HCT116 (cell line): ENCODE measurements around the gene KAT6B. TPM values are rescaled to one million over a fixed set of nuclear protein-coding genes. Genes with fewer than 3 reads are reported as not detected.
"Not testable (repeated sequence)": the region's sequence is repeated elsewhere in the genome, so short reads cannot be mapped to it uniquely, and the experiment has no call there.

Experiments
- ATAC-seq: fragments of 200-7000 bp; cut with Tn5 transposase; 2 replicates; pipeline ENCODE4 v1.9.1; 2020; ENCODE audit warnings: mild to moderate bottlenecking, moderate library complexity
- BruUV-seq: library from RNA; stranded (reverse); fragments of 400-500 nt; replicated peaks from 2 replicates; lab custom pipeline; 2021; lab: Mats Ljungman, UMichigan
- CTCF ChIA-PET: fragments of 300-600 bp; sonication (Branson Sonifier 250); formaldehyde crosslinking; loops from one replicate; lab custom pipeline; 2021; ENCODE audit warnings: antibody characterized with exemption; lab: Charles Lee
- POLR2A ChIA-PET: fragments of 300-600, 350-600 bp; sonication (Branson Sonifier 250); formaldehyde crosslinking; loops from one replicate; lab custom pipeline; 2021; ENCODE audit warnings: antibody characterized with exemption; lab: Charles Lee
- RAD21 ChIA-PET, 2 experiments: fragments of 300-600 bp; sonication (Branson Sonifier 250); formaldehyde crosslinking; loops; one replicate each; lab custom pipeline; 2023; ENCODE audit warnings: low total read pairs in 2 of 2; ENCODE audit not compliant: uncharacterized antibody in 2 of 2, unreplicated experiment in 2 of 2, low non-redundant PET in 1 of 2; lab: Charles Lee
- DNase-seq: peaks from one replicate; pipeline ENCODE4 v3.0.0-alpha.2; 2010; ENCODE audit warnings: low read depth, low spot score
- H2AFZ ChIP-seq: fragments of 200-600 bp; shearing (Covaris generic), sonication (generic); 2 replicates; pipeline ENCODE4 v1.6.1; 2017; ENCODE audit warnings: low read depth, mixed run types, mixed read lengths, antibody characterized with exemption, low read length; ENCODE audit not compliant: poor library complexity, severe bottlenecking
- H3K27ac ChIP-seq: 2 replicates; pipeline ENCODE4 v1.5.1; 2012; ENCODE audit warnings: low read depth, low read length
- H3K27me3 ChIP-seq: fragments of 200-600 bp; sonication (generic); 2 replicates; pipeline ENCODE4 v1.6.1; 2016; ENCODE audit warnings: mixed run types, low read length, mixed read lengths; ENCODE audit not compliant: insufficient read depth
- H3K36me3 ChIP-seq, 2 experiments: fragments of 200-500 bp in 1 of 2; fragments of 200-600 bp in 1 of 2; sonication (Bioruptor generic) in 1 of 2; sonication (generic) in 1 of 2; 2 replicates each; pipeline versions ENCODE4 v1.5.1 to v1.6.1; 2014 to 2016; ENCODE audit warnings: low read length in 2 of 2, inconsistent platforms in 1 of 2, mixed read lengths in 1 of 2, mixed run types in 1 of 2; ENCODE audit not compliant: insufficient read depth in 2 of 2, control insufficient read depth in 1 of 2
- H3K4me1 ChIP-seq, 2 experiments: fragments of 200-600 bp in 1 of 2; sonication (generic) in 1 of 2; 2 replicates each; pipeline versions ENCODE4 v1.5.1 to v1.6.1; 2012 to 2017; ENCODE audit warnings: low read length in 2 of 2, inconsistent platforms in 1 of 2, mild to moderate bottlenecking in 1 of 2, mixed read lengths in 1 of 2, mixed run types in 1 of 2, moderate library complexity in 1 of 2; ENCODE audit not compliant: insufficient read depth in 2 of 2, control insufficient read depth in 1 of 2
- H3K4me2 ChIP-seq: fragments of 200-600 bp; sonication (generic); 2 replicates; pipeline ENCODE4 v1.6.1; 2017; ENCODE audit warnings: mixed run types, low read length, mixed read lengths
- H3K4me3 ChIP-seq, 2 experiments: fragments of 200-600 bp in 1 of 2; sonication (generic) in 1 of 2; replicated peaks in 1 of 2; 2 replicates each; pipeline ENCODE4 v1.5.1; 2011 to 2016; ENCODE audit warnings: low read length in 2 of 2, control low read depth in 1 of 2, low read depth in 1 of 2, mild to moderate bottlenecking in 1 of 2, mixed read lengths in 1 of 2, mixed run types in 1 of 2
- H3K79me2 ChIP-seq: fragments of 200-600 bp; sonication (generic); 2 replicates; pipeline ENCODE4 v1.6.1; 2017; ENCODE audit warnings: mild to moderate bottlenecking, mixed run types, low read length, moderate library complexity, mixed read lengths; ENCODE audit not compliant: insufficient read depth
- H3K9ac ChIP-seq: fragments of 200-600 bp; sonication (generic); 2 replicates; pipeline ENCODE4 v1.6.1; 2016; ENCODE audit warnings: low read length, mixed read lengths
- H3K9me2 ChIP-seq: fragments of 200-600 bp; sonication (generic), shearing (Covaris generic); 2 replicates; pipeline ENCODE4 v1.6.1; 2017; ENCODE audit warnings: mixed run types, mild to moderate bottlenecking, moderate library complexity; ENCODE audit not compliant: insufficient read depth
- H3K9me3 ChIP-seq, 2 experiments: fragments of 200-500 bp in 1 of 2; fragments of 200-600 bp in 1 of 2; sonication (Bioruptor generic) in 1 of 2; sonication (generic) in 1 of 2; 2 replicates each; pipeline ENCODE4 v1.6.1; 2014 to 2017; ENCODE audit warnings: low read length in 2 of 2, mixed read lengths in 2 of 2, inconsistent platforms in 1 of 2, low read depth in 1 of 2, mild to moderate bottlenecking in 1 of 2, mixed run types in 1 of 2, moderate library complexity in 1 of 2; ENCODE audit not compliant: control insufficient read depth in 1 of 2, insufficient read depth in 1 of 2
- H4K20me1 ChIP-seq: fragments of 200-600 bp; sonication (generic), shearing (Covaris generic); 2 replicates; pipeline ENCODE4 v1.6.1; 2017; ENCODE audit warnings: mixed run types, mild to moderate bottlenecking, moderate library complexity; ENCODE audit not compliant: insufficient read depth
- CEBPB ChIP-seq: IDR thresholded peaks from 2 replicates; pipeline ENCODE4 v1.6.1; 2012; ENCODE audit warnings: low read depth
- EGR1 ChIP-seq: IDR thresholded peaks from 2 replicates; pipeline ENCODE4 v1.6.1; 2012; ENCODE audit warnings: low read depth
- ELF1 ChIP-seq: IDR thresholded peaks from 2 replicates; pipeline ENCODE4 v1.6.1; 2012; ENCODE audit warnings: low read depth, borderline replicate concordance
- EZH2 ChIP-seq: fragments of 200-600 bp; sonication (generic); IDR thresholded peaks from 2 replicates; pipeline ENCODE4 v1.6.1; 2017; ENCODE audit warnings: antibody characterized with exemption, mixed run types
- FOSL1 ChIP-seq: IDR thresholded peaks from 2 replicates; pipeline ENCODE4 v1.6.1; 2012; ENCODE audit warnings: low read depth
- JUND ChIP-seq: IDR thresholded peaks from 2 replicates; pipeline ENCODE4 v1.6.1; 2012
- POLR2A ChIP-seq: IDR thresholded peaks from 2 replicates; pipeline ENCODE4 v1.7.0; 2011; ENCODE audit warnings: borderline replicate concordance; ENCODE audit not compliant: insufficient read depth, insufficient read length; ENCODE audit errors: extremely low read depth
- POLR2AphosphoS5 ChIP-seq: IDR thresholded peaks from 2 replicates; pipeline ENCODE4 v1.6.1; 2011; ENCODE audit warnings: mild to moderate bottlenecking, low read depth, low read length, moderate library complexity
- RAD21 ChIP-seq: IDR thresholded peaks from 2 replicates; pipeline ENCODE4 v1.6.1; 2012; ENCODE audit warnings: low read depth, mild to moderate bottlenecking
- SP1 ChIP-seq: IDR thresholded peaks from 2 replicates; pipeline ENCODE4 v1.6.1; 2012; ENCODE audit warnings: low read depth
- SRF ChIP-seq: IDR thresholded peaks from 2 replicates; pipeline ENCODE4 v1.6.1; 2012; ENCODE audit warnings: low read depth
- TCF7L2 ChIP-seq: IDR thresholded peaks from 2 replicates; pipeline ENCODE4 v1.7.0; 2011; ENCODE audit warnings: borderline replicate concordance, inconsistent platforms; ENCODE audit not compliant: insufficient read depth, insufficient read length; ENCODE audit errors: extremely low read depth
- YY1 ChIP-seq: IDR thresholded peaks from 2 replicates; pipeline ENCODE4 v1.6.1; 2011; ENCODE audit warnings: low read length, low read depth, moderate library complexity, mild to moderate bottlenecking; ENCODE audit not compliant: insufficient replicate concordance; ENCODE audit errors: extremely low read depth
- ZNF274 ChIP-seq: fragments of 200-500 bp; sonication (Bioruptor generic); IDR thresholded peaks from 2 replicates; pipeline ENCODE4 v1.6.1; 2014; ENCODE audit warnings: mild to moderate bottlenecking, low read depth, low read length, inconsistent platforms
- intact Hi-C: fragments of 100-400 bp; cut with micrococcal nuclease; formaldehyde crosslinking; loops from 2 replicates; pipeline ENCODE4 v1.10.0; 2022
- total RNA-seq: library from RNA; stranded (reverse); gene quantifications from one replicate; pipeline ENCODE4 v1.2.1, GENCODE V29; 2021; ENCODE audit not compliant: unreplicated experiment
- TF ChIP-seq, protein P1 (sequence below): IDR thresholded peaks from 2 replicates; pipeline ENCODE4 v1.6.1; 2012; ENCODE audit warnings: low read depth
- TF ChIP-seq, protein P2 (sequence below): IDR thresholded peaks from 2 replicates; pipeline ENCODE4 v1.6.1; 2012

Gene KAT6B
- total RNA-seq, 1 experiment from 2014 or later = 17.8 TPM

DNA sequence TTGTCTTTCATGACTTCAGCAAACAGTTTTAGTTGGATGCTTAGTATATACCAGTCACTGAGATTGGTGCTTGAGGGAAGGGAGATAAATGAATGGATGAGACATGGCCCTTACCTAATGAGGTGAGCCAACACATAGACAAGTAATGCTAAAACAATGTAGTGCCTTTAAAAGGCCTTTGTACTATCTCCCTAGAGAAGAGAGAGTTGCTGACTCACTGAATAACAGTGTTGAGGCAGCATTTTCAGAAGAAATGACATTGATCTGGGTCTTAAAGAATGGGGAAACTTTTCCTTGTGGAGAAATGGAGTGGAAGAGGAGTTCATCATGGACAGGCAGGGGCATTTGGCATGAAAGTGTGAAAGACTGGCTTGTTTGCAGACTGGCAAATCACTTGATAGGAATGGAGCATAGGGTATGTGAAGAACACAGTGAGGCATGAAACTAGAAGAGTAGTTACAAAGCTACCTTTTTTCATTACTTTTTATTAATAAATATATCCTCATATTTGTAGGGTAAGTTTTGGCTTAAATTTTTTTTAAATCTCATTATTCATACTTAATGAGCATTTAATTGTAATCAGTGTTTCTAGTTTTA is 91.2 kb downstream of the KAT6B start (continued):
- TF ChIP-seq, protein P1, sequence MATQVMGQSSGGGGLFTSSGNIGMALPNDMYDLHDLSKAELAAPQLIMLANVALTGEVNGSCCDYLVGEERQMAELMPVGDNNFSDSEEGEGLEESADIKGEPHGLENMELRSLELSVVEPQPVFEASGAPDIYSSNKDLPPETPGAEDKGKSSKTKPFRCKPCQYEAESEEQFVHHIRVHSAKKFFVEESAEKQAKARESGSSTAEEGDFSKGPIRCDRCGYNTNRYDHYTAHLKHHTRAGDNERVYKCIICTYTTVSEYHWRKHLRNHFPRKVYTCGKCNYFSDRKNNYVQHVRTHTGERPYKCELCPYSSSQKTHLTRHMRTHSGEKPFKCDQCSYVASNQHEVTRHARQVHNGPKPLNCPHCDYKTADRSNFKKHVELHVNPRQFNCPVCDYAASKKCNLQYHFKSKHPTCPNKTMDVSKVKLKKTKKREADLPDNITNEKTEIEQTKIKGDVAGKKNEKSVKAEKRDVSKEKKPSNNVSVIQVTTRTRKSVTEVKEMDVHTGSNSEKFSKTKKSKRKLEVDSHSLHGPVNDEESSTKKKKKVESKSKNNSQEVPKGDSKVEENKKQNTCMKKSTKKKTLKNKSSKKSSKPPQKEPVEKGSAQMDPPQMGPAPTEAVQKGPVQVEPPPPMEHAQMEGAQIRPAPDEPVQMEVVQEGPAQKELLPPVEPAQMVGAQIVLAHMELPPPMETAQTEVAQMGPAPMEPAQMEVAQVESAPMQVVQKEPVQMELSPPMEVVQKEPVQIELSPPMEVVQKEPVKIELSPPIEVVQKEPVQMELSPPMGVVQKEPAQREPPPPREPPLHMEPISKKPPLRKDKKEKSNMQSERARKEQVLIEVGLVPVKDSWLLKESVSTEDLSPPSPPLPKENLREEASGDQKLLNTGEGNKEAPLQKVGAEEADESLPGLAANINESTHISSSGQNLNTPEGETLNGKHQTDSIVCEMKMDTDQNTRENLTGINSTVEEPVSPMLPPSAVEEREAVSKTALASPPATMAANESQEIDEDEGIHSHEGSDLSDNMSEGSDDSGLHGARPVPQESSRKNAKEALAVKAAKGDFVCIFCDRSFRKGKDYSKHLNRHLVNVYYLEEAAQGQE = no peak
- TF ChIP-seq POLR2AphosphoS5 = no peak
- no peak for TF ChIP-seq TCF7L2
- TF ChIP-seq, protein P2, sequence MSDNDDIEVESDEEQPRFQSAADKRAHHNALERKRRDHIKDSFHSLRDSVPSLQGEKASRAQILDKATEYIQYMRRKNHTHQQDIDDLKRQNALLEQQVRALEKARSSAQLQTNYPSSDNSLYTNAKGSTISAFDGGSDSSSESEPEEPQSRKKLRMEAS = peak; percentile 26; the same call in 1 of the 2 replicates
- TF ChIP-seq FOSL1 = peak; percentile 68; the same call in 1 of the 2 replicates
- no peak for TF ChIP-seq RAD21
- TF ChIP-seq EGR1 = no peak
- TF ChIP-seq JUND = peak; percentile 77
- peak; percentile 74 for TF ChIP-seq SP1
- TF ChIP-seq ZNF274 = no peak
- no peak for TF ChIP-seq EZH2
- peak; percentile 71 for TF ChIP-seq CEBPB

DNA sequence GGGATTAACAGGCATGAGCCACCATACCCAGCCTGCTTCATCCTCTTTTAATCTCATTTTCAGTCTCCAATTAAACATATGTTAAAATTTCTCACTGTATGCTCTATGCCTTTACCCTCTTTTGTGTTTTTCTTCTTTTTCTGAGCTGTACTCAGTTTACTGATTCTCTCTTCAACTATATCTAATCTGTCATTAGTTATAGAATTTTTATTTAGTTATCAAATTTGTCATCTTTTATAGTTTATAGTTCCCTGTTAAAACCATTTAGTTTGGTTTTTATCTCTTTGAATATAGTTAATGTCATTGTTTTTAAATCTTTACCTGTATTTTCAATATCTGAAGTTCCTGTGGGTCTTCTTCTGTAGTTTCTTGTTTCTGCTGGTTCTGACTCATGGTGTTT is 93.3 kb downstream of the KAT6B start:
- Histone ChIP-seq H2AFZ (no peak overlapping the region), H4K20me1 (no peaks in the 10 kb centered on the region), H3K36me3 (no peaks in the 10 kb centered on the region), H3K4me3 (no peak overlapping the region), H3K4me2 (no peak overlapping the region), H3K9me2 (no peaks in the 10 kb centered on the region), H3K9me3 (peaks cover 0 to 4% of the 10 kb centered on the region in 2 experiments; a peak in 1 of 4 replicates), H3K27ac (no peak overlapping the region), H3K4me1 (peaks cover 47 to 65% of the 10 kb centered on the region in 2 experiments), H3K79me2 (peaks cover 5% of the 10 kb centered on the region; the same call in 1 of the 2 replicates), H3K9ac (no peak overlapping the region), H3K27me3 (no peaks in the 10 kb centered on the region)
- ChIA-PET RAD21 (no interaction called here), POLR2A (no interaction called here), CTCF (no interaction called here)
- no peak for ATAC-seq
- DNase-seq = no peak
- intact Hi-C loops = no loop called here
- no TSS peak for BruUV-seq
- TF ChIP-seq ELF1 (no peak), SRF (no peak), CEBPB (no peak), ZNF274 (no peak), POLR2A (no peak), FOSL1 (no peak), YY1 (no peak), POLR2AphosphoS5 (no peak)
- TF ChIP-seq, protein P2 = no peak

DNA sequence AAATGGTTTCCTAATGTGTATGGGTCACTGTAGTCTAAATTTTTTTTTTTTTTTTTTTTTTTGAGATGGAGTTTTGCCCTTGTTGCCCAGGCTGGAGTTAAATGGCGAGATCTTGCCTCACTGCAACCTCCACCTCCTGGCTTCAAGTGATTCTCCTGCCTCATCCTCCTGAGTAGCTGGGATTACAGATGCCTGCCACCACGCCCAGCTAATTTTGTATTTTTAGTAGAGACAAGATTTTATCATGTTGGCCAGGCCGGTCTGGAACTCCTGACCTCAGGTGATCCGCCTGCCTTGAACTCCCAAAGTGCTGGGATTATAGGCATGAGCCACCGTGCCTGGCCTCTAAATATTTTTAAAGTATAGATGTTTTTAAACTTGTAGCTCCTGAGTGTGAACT is 94.7 kb downstream of the KAT6B start:
- DNase-seq, BruUV-seq, ATAC-seq, H3K9me3 ChIP-seq, H4K20me1 ChIP-seq, H3K4me3 ChIP-seq, H3K36me3 ChIP-seq, H3K79me2 ChIP-seq, RAD21 ChIA-PET, CTCF ChIA-PET, H3K9ac ChIP-seq, H3K9me2 ChIP-seq, intact Hi-C loops, H3K27me3 ChIP-seq, H2AFZ ChIP-seq, H3K27ac ChIP-seq, POLR2A ChIA-PET: not testable (repeated sequence)
- Histone ChIP-seq H3K4me2 (0 out of 2 replicates have a peak overlapping the region, but pooled peaks have one; percentile 64), H3K4me1 (peaks cover 52 to 73% of the 10 kb centered on the region in 2 experiments)
